ENCODE measurements around the gene CDH20. TPM values are rescaled to one million over a fixed set of nuclear protein-coding genes. Genes with fewer than 3 reads are reported as not detected.

The CDH20 gene
- total RNA-seq, 4 donors from 2014 or later = 0.63 to 7.1 (median 2.4) TPM

GRCh38 chr18:61569176-61569892 lies 236.1 kb downstream of the CDH20 start:
- TF ChIP-seq CTCF (IDR thresholded peaks at IDR 0.05) = no peak
- no peak for DNase-seq (ENCODE audit: low spot score)

GRCh38 chr18:61570070-61570469 lies 236.8 kb downstream of the CDH20 start:
- DNase-seq (ENCODE audit: low spot score) = no peak
- no peak for ATAC-seq (ENCODE audit: low FRiP score)
- TF ChIP-seq CTCF (IDR thresholded peaks at IDR 0.05) = no peak

More at GRCh38 chr18:61569176-61569892, 236.1 kb downstream of the CDH20 start:
- ATAC-seq (ENCODE audit: low FRiP score) = no peak

- TF ChIP-seq CTCF (IDR thresholded peaks at IDR 0.05) = no peak
- DNase-seq (ENCODE audit: low spot score) (no peak), ATAC-seq (ENCODE audit: low FRiP score) (no peak)
Observed at GRCh38 chr18:61572084-61572655, 238.9 kb downstream of the CDH20 start.

- DNase-seq (ENCODE audit: low spot score) = no peak
- no peak for TF ChIP-seq CTCF (IDR thresholded peaks at IDR 0.05)
Observed at GRCh38 chr18:61572871-61573270, 239.6 kb downstream of the CDH20 start.

GRCh38 chr18:61574665-61575064 lies 241.4 kb downstream of the CDH20 start:
- ATAC-seq (ENCODE audit: low FRiP score) = no peak
- TF ChIP-seq CTCF (IDR thresholded peaks at IDR 0.05) = no peak

More at GRCh38 chr18:61572871-61573270, 239.6 kb downstream of the CDH20 start:
- ATAC-seq (ENCODE audit: low FRiP score) = no peak

GRCh38 chr18:61575419-61575818 lies 242.2 kb downstream of the CDH20 start:
- DNase-seq (ENCODE audit: low spot score) (no peak), ATAC-seq (ENCODE audit: low FRiP score) (no peak)

More at GRCh38 chr18:61574665-61575064, 241.4 kb downstream of the CDH20 start:
- DNase-seq (ENCODE audit: low spot score) = no peak

More at GRCh38 chr18:61575419-61575818, 242.2 kb downstream of the CDH20 start:
- no peak for TF ChIP-seq CTCF (IDR thresholded peaks at IDR 0.05)

Data from omental fat pad (tissue), 4 donors.